Measurements from ENCODE around the gene DNAL4.
A peak's percentile ranks its signal among the peaks of the same experiment; 100 is the strongest.

The DNAL4 gene

DNA sequence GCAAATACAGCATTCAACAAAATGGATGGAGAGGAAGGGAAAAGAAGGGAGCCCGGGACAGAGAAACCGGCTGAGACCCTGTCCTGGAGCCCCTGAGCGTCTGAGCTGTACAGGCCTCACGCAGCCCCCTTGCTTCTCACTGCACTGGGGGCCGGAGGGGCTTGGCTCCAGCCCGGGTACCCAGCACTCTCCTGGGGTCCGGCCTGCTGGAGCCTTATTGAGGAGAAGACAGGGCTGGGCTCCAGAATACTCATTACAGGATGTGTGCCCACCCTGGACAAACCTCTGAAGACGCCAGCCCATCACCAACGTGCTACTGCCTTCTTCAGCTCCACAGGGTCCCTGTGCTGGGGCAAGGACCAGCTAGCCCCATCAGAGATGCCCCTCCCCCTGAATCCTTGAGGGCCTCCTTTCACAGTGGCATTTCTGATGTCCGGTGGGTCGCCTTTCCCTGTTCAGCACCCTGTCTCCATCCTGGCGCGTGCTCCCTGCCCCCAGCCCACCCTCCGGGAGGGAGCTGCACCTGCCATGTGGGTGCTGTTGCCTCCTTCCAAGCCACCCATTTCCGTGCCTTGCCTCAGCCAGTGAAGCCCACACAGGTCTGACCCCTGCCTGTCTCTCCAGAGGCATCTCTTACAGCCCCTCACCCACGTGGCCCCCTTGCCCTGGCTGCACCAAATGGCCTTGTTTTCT is 23.5 kb downstream of the DNAL4 start:
- FAIRE-seq (no peak), DNase-seq (ENCODE audit: insufficient read length, low spot score) (no peak)
- TF ChIP-seq TAF1 (IDR thresholded peaks at IDR 0.05; ENCODE audit: low read depth, low read length) (no peak), POLR2AphosphoS5 (IDR thresholded peaks at IDR 0.05; ENCODE audit: low read depth, low read length) (no peak)

DNA sequence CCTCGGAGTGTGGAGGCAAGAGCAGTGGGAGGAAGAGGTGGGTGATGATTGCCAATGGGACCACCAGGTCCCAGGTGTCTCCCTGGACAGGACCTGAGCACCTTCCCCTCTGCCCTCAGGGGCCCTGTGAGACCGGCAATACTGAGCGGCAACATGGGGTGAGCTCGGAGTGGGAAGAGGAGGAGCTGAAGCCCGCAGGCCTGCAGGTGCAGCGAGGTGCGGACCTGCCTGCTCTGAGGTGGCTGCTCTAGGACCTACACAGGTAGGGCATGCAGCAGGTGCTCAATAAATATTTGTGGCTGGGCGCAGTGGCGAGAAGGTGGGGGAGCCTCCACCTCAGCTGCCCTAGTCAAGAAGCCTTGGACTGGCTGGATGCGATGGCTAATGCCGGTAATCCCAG is 25.9 kb downstream of the DNAL4 start:
- DNase-seq (ENCODE audit: insufficient read length, low spot score) (no peak), FAIRE-seq (no peak)
- no peak for TF ChIP-seq POU2F2 (IDR thresholded peaks at IDR 0.05; ENCODE audit: low read depth, low read length)
- no peak for TF ChIP-seq PAX5 (IDR thresholded peaks at IDR 0.05; ENCODE audit: insufficient read depth, low read length, severe bottlenecking)
- no peak for TF ChIP-seq SPI1 (IDR thresholded peaks at IDR 0.05; ENCODE audit: low read depth, low read length)
- TF ChIP-seq POLR2A (IDR thresholded peaks at IDR 0.05; ENCODE audit: low read depth, low read length), result no peak
- no peak for TF ChIP-seq TAF1 (IDR thresholded peaks at IDR 0.05; ENCODE audit: low read depth, low read length)
- TF ChIP-seq POLR2AphosphoS5 (IDR thresholded peaks at IDR 0.05; ENCODE audit: low read depth, low read length), result no peak

DNA sequence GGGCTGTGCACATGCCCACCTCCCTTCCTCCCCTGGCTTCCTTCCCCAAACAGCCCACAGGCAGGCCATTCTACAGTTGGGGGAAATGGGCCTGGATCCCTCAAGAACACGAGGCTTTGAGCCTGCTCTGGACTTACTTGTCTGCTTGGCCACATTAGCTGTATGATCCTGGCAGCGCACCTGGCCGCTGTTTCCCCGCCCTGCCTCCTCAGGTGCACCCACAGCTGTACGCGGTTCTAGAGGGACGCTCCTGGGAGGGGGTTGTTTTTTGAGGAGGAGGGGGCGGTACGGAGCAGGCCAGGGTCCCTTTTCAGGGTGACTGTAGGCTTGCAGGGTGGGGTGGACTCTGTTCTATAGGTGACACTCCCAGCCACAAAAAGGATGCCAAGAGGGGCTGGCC is 26.6 kb downstream of the DNAL4 start:
- TF ChIP-seq POLR2AphosphoS5 (IDR thresholded peaks at IDR 0.05; ENCODE audit: low read depth, low read length) (no peak), PAX5 (IDR thresholded peaks at IDR 0.05; ENCODE audit: insufficient read depth, low read length, severe bottlenecking) (no peak), SPI1 (IDR thresholded peaks at IDR 0.05; ENCODE audit: low read depth, low read length) (no peak), POLR2A (IDR thresholded peaks at IDR 0.05; ENCODE audit: low read depth, low read length) (no peak), POU2F2 (IDR thresholded peaks at IDR 0.05; ENCODE audit: low read depth, low read length) (no peak), TAF1 (IDR thresholded peaks at IDR 0.05; ENCODE audit: low read depth, low read length) (no peak)
- DNase-seq (ENCODE audit: insufficient read length, low spot score) (no peak), FAIRE-seq (no peak)

DNA sequence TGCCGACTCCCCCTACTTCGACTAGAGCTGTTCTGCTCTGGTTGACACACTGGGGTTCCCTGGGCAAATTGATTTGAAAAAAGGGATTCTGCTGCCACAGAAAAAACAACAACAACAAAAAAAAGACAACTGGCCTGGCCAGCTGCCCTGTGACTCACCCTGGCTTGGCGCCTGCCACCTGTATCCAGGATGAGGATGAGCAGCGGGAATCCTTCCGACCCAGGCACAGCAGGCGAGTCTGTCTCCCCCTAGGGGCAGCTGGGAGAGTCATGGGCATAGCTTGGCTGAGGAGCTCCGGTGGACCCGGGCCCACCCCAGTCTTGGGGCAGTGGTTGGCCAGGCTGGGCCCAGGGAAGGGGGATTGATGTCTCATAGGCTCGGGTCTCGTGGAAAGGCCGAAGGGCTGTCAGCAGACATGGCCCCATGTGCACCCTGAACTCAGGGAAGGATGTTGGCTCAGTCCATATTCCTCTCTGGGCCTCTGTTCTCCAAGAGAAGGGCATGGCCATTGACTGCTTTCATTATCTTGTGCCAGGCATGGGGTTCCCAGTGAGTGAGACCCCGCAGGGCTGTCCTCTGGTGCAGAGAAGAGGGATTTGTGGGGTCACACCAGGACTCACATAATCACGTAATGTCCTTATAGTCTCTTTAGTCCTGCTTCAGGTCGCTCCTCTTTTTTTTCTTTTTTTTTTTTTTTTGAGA is 27.7 kb downstream of the DNAL4 start:
- TF ChIP-seq POLR2AphosphoS5 (IDR thresholded peaks at IDR 0.05; ENCODE audit: low read depth, low read length) (no peak), POU2F2 (IDR thresholded peaks at IDR 0.05; ENCODE audit: low read depth, low read length) (no peak), PAX5 (IDR thresholded peaks at IDR 0.05; ENCODE audit: insufficient read depth, low read length, severe bottlenecking) (no peak), TAF1 (IDR thresholded peaks at IDR 0.05; ENCODE audit: low read depth, low read length) (no peak), SPI1 (IDR thresholded peaks at IDR 0.05; ENCODE audit: low read depth, low read length) (no peak), POLR2A (IDR thresholded peaks at IDR 0.05; ENCODE audit: low read depth, low read length) (no peak)
- FAIRE-seq, result peak; percentile 80
- DNase-seq (ENCODE audit: insufficient read length, low spot score), result no peak

DNA sequence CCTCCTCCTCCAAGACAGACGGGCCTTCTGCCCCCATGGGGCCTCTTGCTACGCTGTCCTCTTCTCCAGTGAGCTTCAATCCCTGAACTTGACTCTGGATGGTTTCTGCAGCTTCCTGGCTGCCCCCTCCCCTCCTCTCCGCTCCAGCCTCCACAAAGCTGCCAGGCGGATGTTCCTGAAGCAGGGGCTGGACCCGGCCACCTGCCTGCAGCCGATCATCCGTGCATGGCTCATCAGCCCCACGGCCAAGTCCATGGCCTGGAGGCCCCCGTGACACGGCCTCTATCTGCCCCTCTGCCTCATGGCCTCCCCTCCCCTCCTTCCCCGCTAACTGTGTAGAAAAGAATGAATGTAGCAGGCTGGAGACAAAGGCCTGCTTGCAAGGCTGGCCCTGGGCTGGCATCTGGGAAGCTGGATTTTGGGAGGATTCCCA is 31.4 kb downstream of the DNAL4 start:
- no peak for TF ChIP-seq TAF1 (IDR thresholded peaks at IDR 0.05; ENCODE audit: low read depth, low read length)
- no peak for TF ChIP-seq SPI1 (IDR thresholded peaks at IDR 0.05; ENCODE audit: low read depth, low read length)
- TF ChIP-seq PAX5 (IDR thresholded peaks at IDR 0.05; ENCODE audit: insufficient read depth, low read length, severe bottlenecking), result no peak
- no peak for TF ChIP-seq POLR2AphosphoS5 (IDR thresholded peaks at IDR 0.05; ENCODE audit: low read depth, low read length)
- no peak for TF ChIP-seq POU2F2 (IDR thresholded peaks at IDR 0.05; ENCODE audit: low read depth, low read length)
- TF ChIP-seq POLR2A (IDR thresholded peaks at IDR 0.05; ENCODE audit: low read depth, low read length), result no peak
- DNase-seq (ENCODE audit: insufficient read length, low spot score) (no peak), FAIRE-seq (no peak)

DNA sequence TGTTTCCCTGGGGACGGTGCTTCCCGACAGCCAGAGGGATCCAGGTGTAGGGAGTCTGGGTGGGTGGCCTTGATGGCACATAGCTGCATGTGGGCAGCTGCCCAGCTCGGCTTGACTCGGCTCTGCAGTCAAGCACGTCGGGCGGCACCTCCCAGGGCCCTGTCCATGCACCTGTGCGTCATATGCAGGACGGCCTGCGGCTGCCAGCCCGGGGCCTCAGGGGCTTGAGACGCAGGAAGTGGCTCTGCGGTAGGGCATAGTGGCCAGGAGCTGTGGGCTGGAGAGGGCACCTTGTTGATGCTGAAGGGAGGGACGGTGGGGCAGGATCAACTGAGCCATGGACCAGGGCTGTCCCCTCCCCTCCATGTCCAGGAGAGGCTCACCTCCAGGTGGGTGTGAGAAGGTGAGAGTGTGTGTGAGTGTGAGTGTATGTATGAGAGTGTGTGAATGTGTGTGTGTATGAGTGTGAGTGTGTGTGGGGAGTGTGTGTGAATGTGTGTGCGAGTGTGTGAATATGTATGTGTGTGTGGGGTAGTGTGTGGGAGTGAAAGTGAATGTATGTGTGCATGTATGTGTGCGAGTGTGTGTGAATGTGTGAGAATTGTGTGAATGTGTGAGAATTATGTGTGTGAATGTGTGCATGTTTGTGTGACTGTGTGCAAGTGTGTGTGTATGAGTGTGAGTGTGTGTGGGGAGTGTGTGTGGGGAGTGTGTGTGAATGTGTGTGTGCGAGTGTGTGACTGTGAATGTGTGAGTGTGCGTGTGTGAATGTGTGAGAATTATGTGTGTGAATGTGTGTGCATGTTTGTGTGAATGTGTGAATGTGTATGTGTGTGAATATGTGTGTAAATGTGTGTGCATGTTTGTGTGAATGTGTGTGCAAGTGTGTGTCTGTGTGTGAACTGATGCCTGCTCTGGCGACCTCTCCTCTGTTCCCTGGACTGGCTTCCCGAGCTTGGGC is 32.5 kb downstream of the DNAL4 start:
- DNase-seq (ENCODE audit: insufficient read length, low spot score) (no peak), FAIRE-seq (peak; percentile 98)
- TF ChIP-seq SPI1 (IDR thresholded peaks at IDR 0.05; ENCODE audit: low read depth, low read length) (no peak), POU2F2 (IDR thresholded peaks at IDR 0.05; ENCODE audit: low read depth, low read length) (peak; percentile 12; the same call in 1 of the 2 replicates)

DNA sequence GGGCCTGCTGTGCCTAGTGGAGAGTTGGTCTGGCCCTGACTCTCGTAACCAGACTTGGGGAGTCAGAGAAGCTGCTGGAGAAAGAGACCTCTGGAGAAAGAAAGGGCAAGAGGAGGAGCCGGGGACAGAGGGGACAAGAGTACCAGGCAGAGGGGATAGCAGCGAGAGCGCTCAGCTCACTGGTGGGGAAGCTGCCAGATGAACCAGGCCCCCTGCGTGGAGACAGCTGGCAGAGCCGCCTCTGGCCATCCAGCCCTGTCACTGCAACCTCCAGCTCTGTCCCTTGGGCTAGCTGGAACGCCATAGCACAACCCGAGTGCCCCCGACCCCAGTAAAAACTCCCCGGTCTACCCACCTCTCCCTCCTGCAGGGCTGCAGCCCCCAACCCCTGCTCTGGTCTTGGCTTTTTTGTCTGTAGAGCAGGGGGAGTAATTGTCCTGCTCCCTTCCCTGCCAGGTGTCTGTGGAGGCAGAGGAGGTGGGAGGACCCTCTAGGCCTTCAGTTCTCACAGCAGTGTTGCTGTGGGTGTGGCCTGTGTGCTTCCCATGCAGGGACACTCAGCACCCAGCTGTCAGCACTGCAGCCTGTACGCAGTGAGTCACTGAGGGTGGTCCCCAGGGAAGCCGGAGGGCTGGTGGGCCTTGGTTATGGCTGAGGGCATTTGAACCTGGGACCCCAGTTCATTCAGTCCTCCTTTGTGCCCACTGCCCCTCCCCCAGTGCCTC is 33.3 kb downstream of the DNAL4 start:
- DNase-seq (ENCODE audit: insufficient read length, low spot score) (no peak), FAIRE-seq (peak; percentile 38)
- no peak for TF ChIP-seq POLR2A (IDR thresholded peaks at IDR 0.05; ENCODE audit: low read depth, low read length)
- no peak for TF ChIP-seq PAX5 (IDR thresholded peaks at IDR 0.05; ENCODE audit: insufficient read depth, low read length, severe bottlenecking)
- TF ChIP-seq TAF1 (IDR thresholded peaks at IDR 0.05; ENCODE audit: low read depth, low read length), result no peak
- TF ChIP-seq POLR2AphosphoS5 (IDR thresholded peaks at IDR 0.05; ENCODE audit: low read depth, low read length), result no peak
- no peak for TF ChIP-seq POU2F2 (IDR thresholded peaks at IDR 0.05; ENCODE audit: low read depth, low read length)
- no peak for TF ChIP-seq SPI1 (IDR thresholded peaks at IDR 0.05; ENCODE audit: low read depth, low read length)

DNA sequence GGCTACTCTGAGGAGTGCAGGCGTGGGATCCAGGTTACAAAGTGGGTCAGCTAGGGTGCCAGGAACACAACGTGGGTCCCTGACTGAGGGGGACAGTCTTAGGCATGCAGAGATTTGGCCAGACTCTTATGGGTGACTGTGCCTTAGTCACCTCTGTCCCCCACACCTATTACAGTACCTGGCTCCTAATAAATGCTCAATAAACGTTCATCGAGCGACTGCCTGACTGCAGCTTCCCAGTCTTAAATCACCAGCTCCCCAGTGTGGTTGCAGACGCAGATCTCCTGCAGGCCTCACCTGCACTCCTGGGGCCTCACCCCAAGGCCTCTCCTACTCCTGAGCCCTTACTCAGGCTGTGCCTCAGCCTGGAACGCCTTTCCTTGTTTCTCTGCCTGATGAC is 34.9 kb downstream of the DNAL4 start:
- FAIRE-seq, result no peak
- TF ChIP-seq PAX5 (IDR thresholded peaks at IDR 0.05; ENCODE audit: insufficient read depth, low read length, severe bottlenecking) (no peak), SPI1 (IDR thresholded peaks at IDR 0.05; ENCODE audit: low read depth, low read length) (no peak), POU2F2 (IDR thresholded peaks at IDR 0.05; ENCODE audit: low read depth, low read length) (no peak), POLR2AphosphoS5 (IDR thresholded peaks at IDR 0.05; ENCODE audit: low read depth, low read length) (no peak), TAF1 (IDR thresholded peaks at IDR 0.05; ENCODE audit: low read depth, low read length) (no peak), POLR2A (IDR thresholded peaks at IDR 0.05; ENCODE audit: low read depth, low read length) (no peak)

More for the DNA sequence above, 34.9 kb downstream of the DNAL4 start:
- DNase-seq (ENCODE audit: insufficient read length, low spot score), result no peak

Data from GM12891 (cell line).